Activated CD8-positive, alpha-beta memory T cell treated with anti-CD3 and anti-CD28 coated beads, Interleukin-2, amount 50 U/mL, for 4 hours (primary cell): Measurements from ENCODE around the gene IL21R.

Source experiments
- DNase-seq: peaks from one replicate; pipeline ENCODE4 v3.0.0-alpha.2; 2020

The IL21R gene

GRCh38 chr16:27401768-27402568 is at the start of gene IL21R:
Gene IL21R (plus strand): TSS chr16:27402174. CDS start chr16:27430072, 27,898 bp downstream.
- peak; percentile 94 for DNase-seq

GRCh38 chr16:27353853-27354252 is 48.1 kb upstream of the IL21R start:
- DNase-seq, result no peak

GRCh38 chr16:27355610-27356009 is 46.4 kb upstream of the IL21R start:
- DNase-seq, result peak; percentile 51

GRCh38 chr16:27356794-27357193 is 45.2 kb upstream of the IL21R start:
- no peak for DNase-seq

- DNase-seq, result no peak
Observed at GRCh38 chr16:27359051-27359450, 42.9 kb upstream of the IL21R start.

GRCh38 chr16:27359615-27360014 is 42.4 kb upstream of the IL21R start:
- DNase-seq, result no peak

GRCh38 chr16:27361987-27362386 is 40.0 kb upstream of the IL21R start:
- DNase-seq, result no peak

- no peak for DNase-seq
Observed at GRCh38 chr16:27362570-27363245, 39.3 kb upstream of the IL21R start.

- no peak for DNase-seq
Observed at GRCh38 chr16:27363246-27363632, 38.7 kb upstream of the IL21R start.

- no peak for DNase-seq
Observed at GRCh38 chr16:27363797-27364196, 38.2 kb upstream of the IL21R start.

- DNase-seq, result no peak
Observed at GRCh38 chr16:27364493-27365141, 37.4 kb upstream of the IL21R start.

- DNase-seq, result no peak
Observed at GRCh38 chr16:27365142-27366089, 36.6 kb upstream of the IL21R start.

GRCh38 chr16:27366687-27367460 is 35.1 kb upstream of the IL21R start:
- DNase-seq, result peak; percentile 62

GRCh38 chr16:27367461-27368357 is 34.3 kb upstream of the IL21R start:
- peak; percentile 92 for DNase-seq

- DNase-seq, result no peak
Observed at GRCh38 chr16:27368358-27368722, 33.6 kb upstream of the IL21R start.

- DNase-seq, result no peak
Observed at GRCh38 chr16:27369806-27370205, 32.2 kb upstream of the IL21R start.

GRCh38 chr16:27370318-27370717 is 31.7 kb upstream of the IL21R start:
- DNase-seq, result no peak

GRCh38 chr16:27373312-27373711 is 28.7 kb upstream of the IL21R start:
- no peak for DNase-seq

- DNase-seq, result no peak
Observed at GRCh38 chr16:27374221-27374803, 27.7 kb upstream of the IL21R start.

- peak; percentile 60 for DNase-seq
Observed at GRCh38 chr16:27374804-27375425, 27.1 kb upstream of the IL21R start.
